HUES64 (cell line): Measurements from ENCODE around the gene IGSF9B.

ENCODE experiments used
- H3K27ac ChIP-seq: 2 replicates; pipeline ENCODE4 v1.7.0; 2013; ENCODE audit warnings: low read depth, low read length, inconsistent platforms
- H3K27me3 ChIP-seq: 2 replicates; pipeline ENCODE4 v1.6.1; 2013; ENCODE audit warnings: mild to moderate bottlenecking, low read length; ENCODE audit not compliant: insufficient read depth
- H3K36me3 ChIP-seq: 2 replicates; pipeline ENCODE4 v1.6.1; 2013; ENCODE audit warnings: mild to moderate bottlenecking, low read length; ENCODE audit not compliant: insufficient read depth
- H3K4me1 ChIP-seq: 2 replicates; pipeline ENCODE4 v1.6.1; 2013; ENCODE audit warnings: mild to moderate bottlenecking, low read length, moderate library complexity; ENCODE audit not compliant: insufficient read depth
- H3K4me3 ChIP-seq: 2 replicates; pipeline ENCODE4 v1.5.1; 2013; ENCODE audit warnings: mild to moderate bottlenecking, low read length, moderate library complexity
- H3K9ac ChIP-seq: 2 replicates; pipeline ENCODE4 v1.6.1; 2013; ENCODE audit warnings: mild to moderate bottlenecking, low read depth, low read length
- H3K9me3 ChIP-seq: 2 replicates; pipeline ENCODE4 v1.6.1; 2013; ENCODE audit warnings: low read depth, low read length; ENCODE audit not compliant: insufficient read depth
- WGBS: fragments of 150-250, 120-280 bp; methylation state at CpG from one replicate; pipeline ENCODE4 v1.1.7; 2013; ENCODE audit warnings: missing lambda C conversion rate; 5-methylcytosine and 5-hydroxymethylcytosine counted together

The IGSF9B gene

GRCh38 chr11:133983660-133984316, 27.0 kb upstream of the IGSF9B start:
- Histone ChIP-seq H3K9ac (no peak overlapping the region), H3K4me1 (no peaks in the 10 kb centered on the region), H3K36me3 (no peaks in the 10 kb centered on the region), H3K4me3 (no peak overlapping the region), H3K27ac (no peak overlapping the region), H3K27me3 (no peaks in the 10 kb centered on the region), H3K9me3 (no peaks in the 10 kb centered on the region)
- 89% methylated on average over 25 of the region's 28 CpGs for WGBS

- H3K36me3 ChIP-seq, result no peaks in the 10 kb centered on the region
- H3K27me3 ChIP-seq, result no peaks in the 10 kb centered on the region
- no peaks in the 10 kb centered on the region for H3K4me1 ChIP-seq
- no peak overlapping the region for H3K27ac ChIP-seq
- H3K9me3 ChIP-seq, result no peaks in the 10 kb centered on the region
- H3K9ac ChIP-seq, result no peak overlapping the region
- no peak overlapping the region for H3K4me3 ChIP-seq
- 92% methylated on average over 12 of the region's 12 CpGs for WGBS
These were observed 26.1 kb upstream of the IGSF9B start for GRCh38 chr11:133982876-133983275.

- Histone ChIP-seq H3K4me3 (no peak overlapping the region), H3K36me3 (no peaks in the 10 kb centered on the region), H3K4me1 (no peaks in the 10 kb centered on the region), H3K9ac (no peak overlapping the region), H3K9me3 (no peaks in the 10 kb centered on the region), H3K27ac (no peak overlapping the region), H3K27me3 (no peaks in the 10 kb centered on the region)
- 91% methylated on average over 14 of the region's 14 CpGs for WGBS
These were observed 25.4 kb upstream of the IGSF9B start for GRCh38 chr11:133982151-133982550.

GRCh38 chr11:133981156-133981555, 24.4 kb upstream of the IGSF9B start:
- no peaks in the 10 kb centered on the region for H3K27me3 ChIP-seq

GRCh38 chr11:133980665-133981064, 23.9 kb upstream of the IGSF9B start:
- no peak overlapping the region for H3K9ac ChIP-seq
- no peaks in the 10 kb centered on the region for H3K36me3 ChIP-seq
- no peaks in the 10 kb centered on the region for H3K27me3 ChIP-seq
- whole genome bisulfite sequencing, result 92% methylated on average over 9 of the region's 9 CpGs
- H3K4me3 ChIP-seq, result no peak overlapping the region
- H3K9me3 ChIP-seq, result no peaks in the 10 kb centered on the region
- no peaks in the 10 kb centered on the region for H3K4me1 ChIP-seq
- no peak overlapping the region for H3K27ac ChIP-seq

More at GRCh38 chr11:133981156-133981555, 24.4 kb upstream of the IGSF9B start:
- Histone ChIP-seq H3K27ac (no peak overlapping the region), H3K9ac (no peak overlapping the region), H3K4me1 (no peaks in the 10 kb centered on the region), H3K36me3 (no peaks in the 10 kb centered on the region), H3K9me3 (no peaks in the 10 kb centered on the region), H3K4me3 (no peak overlapping the region)
- 85% methylated on average over 5 of the region's 5 CpGs for WGBS

GRCh38 chr11:133978794-133979193, 22.0 kb upstream of the IGSF9B start:
- Histone ChIP-seq H3K9me3 (no peaks in the 10 kb centered on the region), H3K27me3 (no peaks in the 10 kb centered on the region), H3K36me3 (no peaks in the 10 kb centered on the region), H3K4me3 (no peak overlapping the region), H3K4me1 (no peaks in the 10 kb centered on the region), H3K27ac (no peak overlapping the region), H3K9ac (no peak overlapping the region)
- WGBS, result 93% methylated on average over 2 of the region's 2 CpGs

GRCh38 chr11:133977067-133977677, 20.4 kb upstream of the IGSF9B start:
- Histone ChIP-seq H3K36me3 (no peaks in the 10 kb centered on the region), H3K9ac (no peak overlapping the region), H3K4me1 (no peaks in the 10 kb centered on the region), H3K4me3 (no peak overlapping the region), H3K9me3 (no peaks in the 10 kb centered on the region), H3K27ac (no peak overlapping the region), H3K27me3 (no peaks in the 10 kb centered on the region)
- 80% methylated on average over 10 of the region's 10 CpGs for WGBS

- Histone ChIP-seq H3K27me3 (no peaks in the 10 kb centered on the region), H3K9ac (no peak overlapping the region), H3K36me3 (no peaks in the 10 kb centered on the region), H3K9me3 (no peaks in the 10 kb centered on the region), H3K4me1 (no peaks in the 10 kb centered on the region), H3K4me3 (no peak overlapping the region), H3K27ac (no peak overlapping the region)
- 90% methylated on average over 7 of the region's 7 CpGs for WGBS
These were observed 18.7 kb upstream of the IGSF9B start for GRCh38 chr11:133975488-133975849.

GRCh38 chr11:133974836-133975487, 18.2 kb upstream of the IGSF9B start:
- WGBS, result 84% methylated on average over 14 of the region's 14 CpGs
- Histone ChIP-seq H3K27me3 (peaks cover 3% of the 10 kb centered on the region; the same call in 1 of the 2 replicates), H3K9ac (no peak overlapping the region), H3K36me3 (no peaks in the 10 kb centered on the region), H3K4me3 (no peak overlapping the region), H3K9me3 (no peaks in the 10 kb centered on the region), H3K4me1 (no peaks in the 10 kb centered on the region), H3K27ac (no peak overlapping the region)

- Histone ChIP-seq H3K27me3 (peaks cover 7% of the 10 kb centered on the region), H3K36me3 (no peaks in the 10 kb centered on the region), H3K9ac (no peak overlapping the region), H3K9me3 (no peaks in the 10 kb centered on the region), H3K27ac (no peak overlapping the region), H3K4me1 (no peaks in the 10 kb centered on the region), H3K4me3 (no peak overlapping the region)
- WGBS, result 88% methylated on average over 11 of the region's 11 CpGs
These were observed 15.1 kb upstream of the IGSF9B start for GRCh38 chr11:133971881-133972280.

GRCh38 chr11:133969112-133969511, 12.3 kb upstream of the IGSF9B start:
- H3K27me3 ChIP-seq, result peaks cover 8% of the 10 kb centered on the region
- H3K4me3 ChIP-seq, result no peak overlapping the region
- 88% methylated on average over 11 of the region's 11 CpGs for WGBS
- no peaks in the 10 kb centered on the region for H3K36me3 ChIP-seq
- no peak overlapping the region for H3K9ac ChIP-seq
- no peaks in the 10 kb centered on the region for H3K4me1 ChIP-seq
- H3K9me3 ChIP-seq, result no peaks in the 10 kb centered on the region
- no peak overlapping the region for H3K27ac ChIP-seq
